ENCODE data around the gene TJP2.
A peak's percentile ranks its signal among the peaks of the same experiment; 100 is the strongest.

The TJP2 gene

GRCh38 chr9:69174616-69175463, 763 bp downstream of the TJP2 start:
- peak overlapping the region; percentile 62 to 72 for H3K4me3 ChIP-seq (ENCODE audit: low read length in 2 of 2)
- H3K36me3 ChIP-seq (ENCODE audit: control insufficient read depth in 2 of 2, insufficient read depth in 2 of 2, low read length in 2 of 2), result no peaks in the 10 kb centered on the region
- H3K9ac ChIP-seq (ENCODE audit: low read depth in 1 of 2, low read length in 2 of 2), result peak overlapping the region in 1 of 2 donors; percentile 16
- H3K9me3 ChIP-seq (ENCODE audit: control insufficient read depth in 2 of 2, low read length in 2 of 2), result no peaks in the 10 kb centered on the region
- H3K27me3 ChIP-seq (ENCODE audit: control insufficient read depth in 2 of 2, insufficient read depth in 2 of 2, low read length in 2 of 2), result no peaks in the 10 kb centered on the region
- peaks cover 3 to 23% of the 10 kb centered on the region in 2 donors for H3K4me1 ChIP-seq (ENCODE audit: control insufficient read depth in 2 of 2, insufficient read depth in 2 of 2, low read length in 2 of 2)
- H3K27ac ChIP-seq (ENCODE audit: low read depth in 2 of 2, low read length in 2 of 2), result peak overlapping the region; percentile 5 to 41

- Histone ChIP-seq H3K27ac (ENCODE audit: low read depth in 2 of 2, low read length in 2 of 2) (no peak overlapping the region), H3K4me1 (ENCODE audit: control insufficient read depth in 2 of 2, insufficient read depth in 2 of 2, low read length in 2 of 2) (peaks cover 3 to 26% of the 10 kb centered on the region in 2 donors), H3K9ac (ENCODE audit: low read depth in 1 of 2, low read length in 2 of 2) (peak overlapping the region in 1 of 2 donors; percentile 10)
Measured at GRCh38 chr9:69175486-69175885, 1.4 kb downstream of the TJP2 start.

GRCh38 chr9:69176471-69177171, 2.5 kb downstream of the TJP2 start:
- peaks cover 3 to 29% of the 10 kb centered on the region in 2 donors for H3K4me1 ChIP-seq (ENCODE audit: control insufficient read depth in 2 of 2, insufficient read depth in 2 of 2, low read length in 2 of 2)
- no peaks in the 10 kb centered on the region for H3K27me3 ChIP-seq (ENCODE audit: control insufficient read depth in 2 of 2, insufficient read depth in 2 of 2, low read length in 2 of 2)
- H3K9ac ChIP-seq (ENCODE audit: low read depth in 1 of 2, low read length in 2 of 2), result no peak overlapping the region

More at GRCh38 chr9:69175486-69175885, 1.4 kb downstream of the TJP2 start:
- H3K36me3 ChIP-seq (ENCODE audit: control insufficient read depth in 2 of 2, insufficient read depth in 2 of 2, low read length in 2 of 2), result no peaks in the 10 kb centered on the region
- H3K4me3 ChIP-seq (ENCODE audit: low read length in 2 of 2), result peak overlapping the region in 1 of 2 donors; percentile 34
- no peaks in the 10 kb centered on the region for H3K9me3 ChIP-seq (ENCODE audit: control insufficient read depth in 2 of 2, low read length in 2 of 2)
- H3K27me3 ChIP-seq (ENCODE audit: control insufficient read depth in 2 of 2, insufficient read depth in 2 of 2, low read length in 2 of 2), result no peaks in the 10 kb centered on the region

GRCh38 chr9:69178583-69179011, 4.5 kb downstream of the TJP2 start:
- no peaks in the 10 kb centered on the region for H3K27me3 ChIP-seq (ENCODE audit: control insufficient read depth in 2 of 2, insufficient read depth in 2 of 2, low read length in 2 of 2)
- no peak overlapping the region for H3K27ac ChIP-seq (ENCODE audit: low read depth in 2 of 2, low read length in 2 of 2)
- no peaks in the 10 kb centered on the region for H3K9me3 ChIP-seq (ENCODE audit: control insufficient read depth in 2 of 2, low read length in 2 of 2)
- no peak overlapping the region for H3K4me3 ChIP-seq (ENCODE audit: low read length in 2 of 2)
- H3K36me3 ChIP-seq (ENCODE audit: control insufficient read depth in 2 of 2, insufficient read depth in 2 of 2, low read length in 2 of 2), result no peaks in the 10 kb centered on the region
- H3K9ac ChIP-seq (ENCODE audit: low read depth in 1 of 2, low read length in 2 of 2), result no peak overlapping the region
- peaks cover 3 to 24% of the 10 kb centered on the region in 2 donors for H3K4me1 ChIP-seq (ENCODE audit: control insufficient read depth in 2 of 2, insufficient read depth in 2 of 2, low read length in 2 of 2)

More at GRCh38 chr9:69176471-69177171, 2.5 kb downstream of the TJP2 start:
- Histone ChIP-seq H3K27ac (ENCODE audit: low read depth in 2 of 2, low read length in 2 of 2) (no peak overlapping the region), H3K9me3 (ENCODE audit: control insufficient read depth in 2 of 2, low read length in 2 of 2) (no peaks in the 10 kb centered on the region), H3K4me3 (ENCODE audit: low read length in 2 of 2) (no peak overlapping the region), H3K36me3 (ENCODE audit: control insufficient read depth in 2 of 2, insufficient read depth in 2 of 2, low read length in 2 of 2) (no peaks in the 10 kb centered on the region)

- Histone ChIP-seq H3K36me3 (ENCODE audit: control insufficient read depth in 2 of 2, insufficient read depth in 2 of 2, low read length in 2 of 2) (no peaks in the 10 kb centered on the region), H3K27me3 (ENCODE audit: control insufficient read depth in 2 of 2, insufficient read depth in 2 of 2, low read length in 2 of 2) (no peaks in the 10 kb centered on the region), H3K27ac (ENCODE audit: low read depth in 2 of 2, low read length in 2 of 2) (no peak overlapping the region), H3K9me3 (ENCODE audit: control insufficient read depth in 2 of 2, low read length in 2 of 2) (no peaks in the 10 kb centered on the region), H3K9ac (ENCODE audit: low read depth in 1 of 2, low read length in 2 of 2) (no peak overlapping the region), H3K4me1 (ENCODE audit: control insufficient read depth in 2 of 2, insufficient read depth in 2 of 2, low read length in 2 of 2) (peaks cover 3 to 24% of the 10 kb centered on the region in 2 donors), H3K4me3 (ENCODE audit: low read length in 2 of 2) (no peak overlapping the region)
Measured at GRCh38 chr9:69179037-69179436, 5.0 kb downstream of the TJP2 start.

GRCh38 chr9:69180200-69180599, 6.1 kb downstream of the TJP2 start:
- Histone ChIP-seq H3K9me3 (ENCODE audit: control insufficient read depth in 2 of 2, low read length in 2 of 2) (no peaks in the 10 kb centered on the region), H3K4me1 (ENCODE audit: control insufficient read depth in 2 of 2, insufficient read depth in 2 of 2, low read length in 2 of 2) (peaks cover 3 to 19% of the 10 kb centered on the region in 2 donors), H3K9ac (ENCODE audit: low read depth in 1 of 2, low read length in 2 of 2) (no peak overlapping the region), H3K36me3 (ENCODE audit: control insufficient read depth in 2 of 2, insufficient read depth in 2 of 2, low read length in 2 of 2) (no peaks in the 10 kb centered on the region), H3K4me3 (ENCODE audit: low read length in 2 of 2) (no peak overlapping the region), H3K27me3 (ENCODE audit: control insufficient read depth in 2 of 2, insufficient read depth in 2 of 2, low read length in 2 of 2) (no peaks in the 10 kb centered on the region), H3K27ac (ENCODE audit: low read depth in 2 of 2, low read length in 2 of 2) (peak overlapping the region in 1 of 2 donors; percentile 18)

- peak overlapping the region in 1 of 2 donors; percentile 18 for H3K27ac ChIP-seq (ENCODE audit: low read depth in 2 of 2, low read length in 2 of 2)
- no peaks in the 10 kb centered on the region for H3K36me3 ChIP-seq (ENCODE audit: control insufficient read depth in 2 of 2, insufficient read depth in 2 of 2, low read length in 2 of 2)
- no peak overlapping the region for H3K4me3 ChIP-seq (ENCODE audit: low read length in 2 of 2)
- H3K9me3 ChIP-seq (ENCODE audit: control insufficient read depth in 2 of 2, low read length in 2 of 2), result no peaks in the 10 kb centered on the region
- H3K9ac ChIP-seq (ENCODE audit: low read depth in 1 of 2, low read length in 2 of 2), result no peak overlapping the region
- no peaks in the 10 kb centered on the region for H3K27me3 ChIP-seq (ENCODE audit: control insufficient read depth in 2 of 2, insufficient read depth in 2 of 2, low read length in 2 of 2)
- H3K4me1 ChIP-seq (ENCODE audit: control insufficient read depth in 2 of 2, insufficient read depth in 2 of 2, low read length in 2 of 2), result peaks cover 3 to 15% of the 10 kb centered on the region in 2 donors
Measured at GRCh38 chr9:69180670-69181069, 6.6 kb downstream of the TJP2 start.

GRCh38 chr9:69181908-69182353, 7.9 kb downstream of the TJP2 start:
- no peak overlapping the region for H3K9ac ChIP-seq (ENCODE audit: low read depth in 1 of 2, low read length in 2 of 2)
- no peaks in the 10 kb centered on the region for H3K36me3 ChIP-seq (ENCODE audit: control insufficient read depth in 2 of 2, insufficient read depth in 2 of 2, low read length in 2 of 2)
- H3K9me3 ChIP-seq (ENCODE audit: control insufficient read depth in 2 of 2, low read length in 2 of 2), result no peaks in the 10 kb centered on the region
- no peak overlapping the region for H3K27ac ChIP-seq (ENCODE audit: low read depth in 2 of 2, low read length in 2 of 2)
- peaks cover 3 to 13% of the 10 kb centered on the region in 2 donors for H3K4me1 ChIP-seq (ENCODE audit: control insufficient read depth in 2 of 2, insufficient read depth in 2 of 2, low read length in 2 of 2)
- H3K27me3 ChIP-seq (ENCODE audit: control insufficient read depth in 2 of 2, insufficient read depth in 2 of 2, low read length in 2 of 2), result no peaks in the 10 kb centered on the region
- no peak overlapping the region for H3K4me3 ChIP-seq (ENCODE audit: low read length in 2 of 2)

GRCh38 chr9:69184266-69184665, 10.2 kb downstream of the TJP2 start:
- Histone ChIP-seq H3K27me3 (ENCODE audit: control insufficient read depth in 2 of 2, insufficient read depth in 2 of 2, low read length in 2 of 2) (no peaks in the 10 kb centered on the region), H3K27ac (ENCODE audit: low read depth in 2 of 2, low read length in 2 of 2) (no peak overlapping the region), H3K9me3 (ENCODE audit: control insufficient read depth in 2 of 2, low read length in 2 of 2) (no peaks in the 10 kb centered on the region), H3K4me3 (ENCODE audit: low read length in 2 of 2) (no peak overlapping the region), H3K4me1 (ENCODE audit: control insufficient read depth in 2 of 2, insufficient read depth in 2 of 2, low read length in 2 of 2) (peaks cover 0 to 6% of the 10 kb centered on the region in 2 donors), H3K36me3 (ENCODE audit: control insufficient read depth in 2 of 2, insufficient read depth in 2 of 2, low read length in 2 of 2) (no peaks in the 10 kb centered on the region), H3K9ac (ENCODE audit: low read depth in 1 of 2, low read length in 2 of 2) (no peak overlapping the region)

Measured in mucosa of rectum (tissue), 2 donors.